Ecto neural progenitor cell (in vitro differentiated cells): Measurements from ENCODE around the gene CREB3L2.
A peak's percentile ranks its signal among the peaks of the same experiment; 100 is the strongest.

ENCODE experiments used
- DNase-seq: peaks from one replicate; pipeline ENCODE4 v3.0.0-alpha.2; 2018; ENCODE audit warnings: low spot score

The CREB3L2 gene

DNA sequence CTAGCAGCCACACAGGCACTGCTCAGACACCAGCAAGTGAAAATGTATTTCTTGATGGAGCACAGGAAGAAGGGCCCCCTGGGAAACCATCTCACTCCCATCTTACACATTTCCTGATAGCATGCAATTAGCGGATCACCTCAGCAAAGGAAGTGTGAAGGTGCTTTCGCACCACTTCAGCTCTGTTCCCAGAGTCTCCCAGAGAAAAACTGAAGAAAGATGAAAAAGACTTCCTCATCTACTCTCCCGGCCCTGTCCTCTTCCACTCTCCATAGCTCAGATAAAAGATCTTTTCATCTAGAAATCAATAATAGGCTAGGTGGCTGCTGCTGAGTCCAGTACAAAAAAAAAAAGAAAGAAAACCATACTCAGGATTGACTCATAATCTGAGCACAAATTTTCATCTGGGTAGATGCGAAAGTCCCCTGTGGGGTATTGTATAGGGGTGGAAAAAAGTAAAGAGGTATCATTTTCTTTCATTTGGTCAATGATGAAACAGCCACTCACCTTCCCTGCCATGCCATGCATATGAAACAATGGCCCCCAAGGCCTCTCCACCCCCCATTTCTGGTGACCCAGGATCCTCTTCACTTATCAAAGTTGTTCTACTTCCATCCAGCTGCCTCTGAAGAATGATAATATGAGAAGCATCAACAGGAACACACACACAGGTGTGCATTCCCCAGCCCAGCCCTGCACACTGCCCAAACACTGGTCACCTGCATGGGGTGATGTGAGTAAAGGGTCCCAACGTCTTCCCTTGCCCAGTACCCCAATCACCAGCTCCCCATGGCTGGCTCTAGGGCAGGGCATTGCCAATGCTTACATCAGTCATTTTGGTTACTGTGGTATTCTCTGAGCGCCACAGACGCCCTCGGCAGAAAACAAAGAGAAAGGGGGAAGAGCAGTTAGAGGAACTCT is 106.3 kb downstream of the CREB3L2 start:
- no peak for DNase-seq

GRCh38 chr7:137893143-137893742 is 108.6 kb downstream of the CREB3L2 start:
- no peak for DNase-seq

DNA sequence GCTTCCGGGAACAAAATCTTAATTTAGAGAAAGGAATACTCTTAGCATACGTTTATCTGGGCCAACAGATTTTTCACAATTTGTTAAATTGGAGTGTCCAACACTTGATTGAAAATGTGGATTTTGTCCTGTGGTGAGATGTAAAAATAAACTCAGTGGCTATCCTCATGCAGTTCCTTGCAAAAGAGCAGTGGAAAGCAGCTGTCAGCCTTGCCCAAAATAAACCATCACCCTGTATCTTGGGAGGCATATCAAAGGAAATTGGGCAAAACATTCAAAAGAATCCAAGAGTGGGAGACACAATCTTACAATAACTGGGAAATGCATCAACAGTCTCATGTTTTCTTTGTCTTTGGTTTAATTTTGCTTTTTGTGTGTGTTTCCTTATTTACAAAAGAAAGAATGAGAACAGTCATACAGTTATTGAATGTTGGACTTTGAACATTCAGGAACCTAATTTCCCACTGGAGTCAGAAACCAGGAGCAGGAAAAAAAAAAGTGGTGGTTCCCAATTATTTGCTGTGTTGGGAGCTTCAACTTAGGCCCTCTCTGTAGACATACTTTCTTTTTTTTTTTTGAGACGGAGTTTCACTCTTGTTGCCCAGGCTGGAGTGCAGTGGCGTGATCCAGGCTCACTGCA is 110.8 kb downstream of the CREB3L2 start:
- DNase-seq, result no peak

GRCh38 chr7:137890449-137890921 is 111.4 kb downstream of the CREB3L2 start:
- no peak for DNase-seq

DNA sequence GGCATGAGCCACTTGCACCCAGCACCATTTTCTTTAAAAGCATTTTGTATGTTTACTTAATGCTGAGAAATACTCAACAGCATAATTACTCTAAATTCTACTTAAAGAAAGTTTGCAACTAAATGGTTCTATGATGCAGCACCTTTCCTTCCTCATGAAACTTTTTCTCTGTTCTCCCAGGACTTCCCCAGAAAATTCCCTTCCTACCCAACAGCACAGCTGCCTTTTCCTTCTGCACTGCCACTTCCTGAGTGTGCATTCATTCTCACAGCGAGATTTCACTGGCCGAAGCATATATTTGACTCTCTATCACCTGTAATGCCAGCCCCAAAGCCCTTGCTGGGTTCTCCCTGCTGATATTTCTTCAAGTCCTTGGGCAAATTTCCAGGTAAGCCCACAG is 113.6 kb downstream of the CREB3L2 start:
- no peak for DNase-seq

GRCh38 chr7:137886746-137887145 is 115.1 kb downstream of the CREB3L2 start:
- DNase-seq, result no peak

GRCh38 chr7:137886281-137886680 is 115.6 kb downstream of the CREB3L2 start:
- no peak for DNase-seq

- no peak for DNase-seq
Observed at GRCh38 chr7:137885678-137886077, 116.2 kb downstream of the CREB3L2 start.

DNA sequence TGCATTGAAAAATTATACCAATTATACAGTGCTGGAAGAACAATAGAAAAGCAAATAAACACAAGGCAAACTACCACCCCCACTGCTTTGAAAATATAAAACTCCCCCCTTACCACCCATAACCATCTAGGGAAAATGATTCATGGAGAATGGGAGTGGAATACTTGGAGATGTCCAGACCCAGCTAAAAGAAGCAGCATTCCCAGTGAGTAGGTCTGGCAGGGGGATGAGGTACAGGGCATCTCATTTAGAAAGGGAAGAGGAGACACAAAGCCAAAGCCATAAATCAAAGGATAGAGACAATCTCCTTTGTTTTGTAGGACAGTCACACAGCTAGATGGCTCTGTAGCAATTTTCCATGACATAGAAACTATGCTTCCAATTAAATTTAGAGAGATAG is 119.1 kb downstream of the CREB3L2 start:
- no peak for DNase-seq

DNA sequence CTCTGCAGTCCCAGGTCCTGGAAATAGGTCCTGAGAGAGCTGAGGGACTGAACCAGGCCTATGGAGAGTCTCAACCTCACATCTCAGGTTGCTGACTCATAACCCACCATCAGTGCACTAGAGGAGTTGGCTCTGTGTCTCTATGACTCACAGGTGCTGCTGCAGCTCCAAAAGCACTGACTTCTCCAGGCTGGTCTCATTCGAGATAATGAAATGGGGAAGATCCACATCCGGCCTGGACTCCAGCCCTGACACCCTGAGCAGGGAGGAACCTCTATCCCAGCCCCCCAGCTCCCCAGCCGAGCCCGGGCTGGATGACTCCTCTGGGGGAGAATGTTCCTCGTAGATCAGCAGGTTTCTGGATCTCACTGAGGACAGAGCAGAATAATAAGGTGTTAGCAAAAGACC is 119.6 kb downstream of the CREB3L2 start:
- no peak for DNase-seq

DNA sequence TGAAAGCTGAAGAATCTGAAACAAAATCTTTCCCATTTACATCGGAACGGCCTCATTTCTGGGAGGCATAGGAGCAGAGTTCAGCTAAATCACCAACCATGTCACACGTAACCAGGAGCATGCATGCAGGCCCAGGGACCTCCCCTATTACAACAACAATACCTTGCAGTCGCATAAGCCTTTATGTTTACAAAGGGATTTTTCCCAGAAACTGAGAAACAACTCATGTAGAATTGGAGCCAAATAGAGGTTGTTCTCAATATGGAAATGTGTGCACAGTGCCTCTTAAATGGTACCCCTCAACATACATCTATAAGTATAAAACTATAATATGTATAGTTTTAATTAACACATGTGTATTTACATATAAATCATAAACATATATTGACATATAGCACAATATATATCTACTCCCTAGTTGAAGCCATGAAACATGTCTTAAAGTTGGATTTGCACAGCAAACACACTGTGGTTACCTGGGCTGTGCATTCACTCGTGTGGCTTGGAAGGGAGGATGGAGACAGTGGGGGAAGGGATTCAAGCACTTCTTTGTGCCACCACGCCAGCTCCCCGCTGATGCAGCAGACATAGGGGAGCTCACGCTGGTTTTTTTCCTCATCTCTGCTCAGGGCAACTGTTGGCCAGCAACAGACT is 120.2 kb downstream of the CREB3L2 start:
- DNase-seq, result no peak

DNA sequence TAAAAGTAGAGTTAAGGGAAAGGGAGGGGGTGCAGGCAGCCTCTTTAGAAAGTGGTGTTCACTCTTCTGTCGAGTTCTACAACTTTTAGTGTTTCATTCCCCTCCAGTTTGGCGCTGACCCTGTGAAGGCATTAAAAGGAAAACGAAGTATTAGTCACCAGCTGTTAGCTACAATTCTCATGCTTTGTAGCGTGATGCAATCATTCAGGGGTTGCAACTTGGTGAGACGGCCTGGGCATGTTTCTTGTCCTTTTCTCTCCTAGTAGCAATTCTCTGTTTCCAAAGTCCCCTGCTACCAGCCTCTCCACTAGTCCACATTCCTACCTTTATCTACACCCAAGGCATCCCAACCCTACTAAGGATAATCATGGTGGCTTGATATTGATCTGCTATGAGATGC is 121.5 kb downstream of the CREB3L2 start:
- no peak for DNase-seq

- peak; percentile 54 for DNase-seq
Observed at GRCh38 chr7:137879357-137880158, 122.3 kb downstream of the CREB3L2 start.

GRCh38 chr7:137878333-137878961 is 123.4 kb downstream of the CREB3L2 start:
- DNase-seq, result no peak

GRCh38 chr7:137877027-137877675 is 124.7 kb downstream of the CREB3L2 start:
- DNase-seq, result no peak

DNA sequence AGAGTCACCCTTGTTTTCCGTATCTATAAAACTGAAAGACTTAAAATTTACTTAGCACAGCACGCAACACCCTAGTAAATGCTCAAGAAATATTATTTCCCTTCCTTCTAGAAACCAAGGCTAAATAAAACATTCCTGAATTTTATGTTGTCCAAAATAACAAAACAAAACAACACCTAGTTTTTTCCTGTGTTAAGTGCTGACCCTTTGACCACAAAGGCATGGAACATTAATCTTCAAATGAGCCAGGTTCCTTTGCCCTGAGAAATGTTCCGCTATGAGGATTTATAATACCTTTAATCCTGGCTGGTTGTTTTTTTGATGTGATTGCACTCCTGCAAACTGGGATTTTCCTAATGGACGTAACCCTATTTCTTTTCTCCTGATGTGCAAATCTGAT is 126.1 kb downstream of the CREB3L2 start:
- no peak for DNase-seq

- no peak for DNase-seq
Observed at GRCh38 chr7:137873979-137874777, 127.7 kb downstream of the CREB3L2 start.

DNA sequence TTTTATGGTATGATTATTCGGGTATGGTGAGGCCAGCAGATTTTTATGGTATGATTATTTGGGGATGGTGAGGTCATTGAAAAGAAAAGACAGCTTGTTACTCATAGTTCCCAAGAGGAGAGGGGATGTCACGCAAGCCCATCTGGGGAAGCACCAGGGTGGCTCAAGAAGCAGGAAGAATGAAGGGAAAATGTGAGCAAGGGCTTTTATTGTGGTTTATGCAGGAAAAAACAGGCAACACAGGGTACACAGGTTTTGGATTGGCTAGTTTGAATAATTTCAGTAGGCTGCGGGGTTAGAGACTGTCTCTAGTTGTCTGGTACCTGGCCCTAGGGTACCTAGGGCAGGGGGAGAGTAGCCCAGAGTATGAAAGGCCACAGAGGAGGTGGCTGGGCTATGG is 128.4 kb downstream of the CREB3L2 start:
- no peak for DNase-seq

GRCh38 chr7:137871170-137871915 is 130.5 kb downstream of the CREB3L2 start:
- no peak for DNase-seq
